D721Med (cell line): ENCODE results near the gene XAGE3.

Experiments
- DNase-seq: peaks from one replicate; pipeline ENCODE4 v3.0.0; 2011; ENCODE audit warnings: low spot score; ENCODE audit not compliant: insufficient read length
- FAIRE-seq: peaks from 2 replicates; lab custom pipeline; 2011; peaks lifted over from hg19 to GRCh38; lab: Jason Lieb, UNC
- TF ChIP-seq, protein P1 (sequence below): IDR thresholded peaks from 2 replicates; pipeline ENCODE4 v1.5.1; 2012; ENCODE audit warnings: mild to moderate bottlenecking, control low read depth; ENCODE audit not compliant: insufficient read depth; ENCODE audit errors: missing control alignments

The XAGE3 gene

DNA sequence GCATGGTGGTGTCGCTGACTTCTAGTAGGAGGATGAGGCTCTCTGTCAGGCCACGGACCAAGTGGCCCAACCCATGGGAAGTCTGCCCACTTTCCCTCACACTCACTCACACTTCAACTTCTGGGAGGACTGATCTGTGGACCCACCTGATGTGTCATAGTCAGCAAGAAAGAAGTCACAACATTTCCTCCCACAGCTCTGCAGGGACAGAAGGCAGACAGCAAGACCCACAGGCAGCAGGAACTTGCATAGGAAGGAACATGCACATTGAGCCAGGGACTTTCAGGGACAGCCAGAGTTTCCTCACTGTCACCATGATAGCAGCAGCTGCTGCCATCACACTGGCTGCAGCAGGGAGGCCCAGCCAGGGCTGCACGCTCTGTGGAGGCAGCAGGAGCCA, 37.3 kb downstream of the XAGE3 start:
- no peak for FAIRE-seq
- TF ChIP-seq, protein P1, sequence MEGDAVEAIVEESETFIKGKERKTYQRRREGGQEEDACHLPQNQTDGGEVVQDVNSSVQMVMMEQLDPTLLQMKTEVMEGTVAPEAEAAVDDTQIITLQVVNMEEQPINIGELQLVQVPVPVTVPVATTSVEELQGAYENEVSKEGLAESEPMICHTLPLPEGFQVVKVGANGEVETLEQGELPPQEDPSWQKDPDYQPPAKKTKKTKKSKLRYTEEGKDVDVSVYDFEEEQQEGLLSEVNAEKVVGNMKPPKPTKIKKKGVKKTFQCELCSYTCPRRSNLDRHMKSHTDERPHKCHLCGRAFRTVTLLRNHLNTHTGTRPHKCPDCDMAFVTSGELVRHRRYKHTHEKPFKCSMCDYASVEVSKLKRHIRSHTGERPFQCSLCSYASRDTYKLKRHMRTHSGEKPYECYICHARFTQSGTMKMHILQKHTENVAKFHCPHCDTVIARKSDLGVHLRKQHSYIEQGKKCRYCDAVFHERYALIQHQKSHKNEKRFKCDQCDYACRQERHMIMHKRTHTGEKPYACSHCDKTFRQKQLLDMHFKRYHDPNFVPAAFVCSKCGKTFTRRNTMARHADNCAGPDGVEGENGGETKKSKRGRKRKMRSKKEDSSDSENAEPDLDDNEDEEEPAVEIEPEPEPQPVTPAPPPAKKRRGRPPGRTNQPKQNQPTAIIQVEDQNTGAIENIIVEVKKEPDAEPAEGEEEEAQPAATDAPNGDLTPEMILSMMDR, result no peak
- no peak for DNase-seq

DNA sequence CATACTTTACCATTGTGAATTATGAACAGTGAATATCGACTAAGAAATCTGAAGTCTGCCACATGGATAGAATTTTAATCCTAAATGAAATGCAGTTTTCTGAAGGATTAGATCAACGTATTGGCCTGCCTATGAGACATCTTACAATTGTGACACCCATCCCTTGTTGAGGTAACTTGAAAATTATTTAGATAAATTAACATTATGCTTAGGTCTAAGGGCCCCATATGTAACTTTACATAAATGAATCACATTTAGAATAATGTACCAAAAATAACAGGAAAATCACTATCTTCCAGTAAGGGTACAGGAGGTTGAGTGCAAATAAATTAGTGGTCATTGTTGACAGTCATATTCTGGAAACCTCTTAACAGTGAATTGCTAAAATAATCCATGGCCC, 43.3 kb downstream of the XAGE3 start:
- DNase-seq (no peak), FAIRE-seq (no peak)
- TF ChIP-seq, protein P1, result no peak

DNA sequence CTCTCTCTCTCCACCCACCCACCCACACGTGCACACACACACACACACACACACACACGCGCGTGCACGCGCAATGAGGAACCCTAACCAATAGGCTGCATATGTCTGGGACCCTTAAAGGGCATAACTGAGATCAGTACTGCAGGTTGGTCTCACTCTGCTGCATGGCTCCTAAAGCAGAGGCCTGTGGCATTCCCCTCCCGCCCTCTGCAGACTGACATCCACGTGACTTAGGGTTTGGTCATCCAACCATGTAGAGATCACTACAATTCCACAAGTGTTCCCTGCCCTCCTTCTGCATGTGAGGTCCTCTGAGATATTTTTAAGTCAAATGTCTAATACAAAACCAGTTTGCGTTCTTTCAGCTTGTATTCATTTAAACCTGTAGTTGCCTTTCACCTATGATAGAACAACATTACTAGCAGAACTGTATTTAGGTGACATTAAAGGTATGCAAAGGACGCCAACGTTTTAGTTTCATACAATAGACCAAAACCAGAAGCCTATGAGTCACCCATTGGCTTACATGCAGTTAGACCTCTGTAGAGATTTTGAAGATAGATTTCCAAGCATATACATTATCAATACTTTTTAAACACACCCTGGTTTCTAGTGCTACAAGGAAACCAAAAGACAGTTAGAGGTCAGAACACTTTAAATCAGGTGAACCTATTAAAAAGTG, 46.7 kb downstream of the XAGE3 start:
- TF ChIP-seq, protein P1, result no peak
- DNase-seq, result no peak
- no peak for FAIRE-seq

DNA sequence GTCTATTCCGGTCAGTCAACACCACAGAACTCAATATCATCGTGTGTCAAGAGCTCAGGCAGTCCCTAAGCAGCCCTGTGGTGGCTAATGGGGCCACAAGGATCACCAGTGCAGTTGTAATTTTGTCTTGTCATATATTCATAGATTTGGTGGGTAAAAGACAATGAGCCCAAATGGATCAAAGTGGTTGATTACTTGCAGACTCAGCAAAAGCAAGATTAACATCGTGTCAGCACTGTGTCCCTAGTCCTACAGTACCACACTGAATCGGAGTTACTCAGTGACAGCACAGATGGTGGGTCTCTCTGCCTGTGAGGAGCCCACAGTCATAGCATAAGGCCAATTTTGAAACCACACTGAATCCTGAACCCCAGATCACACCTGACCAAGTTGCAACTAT, 48.1 kb downstream of the XAGE3 start:
- no peak for FAIRE-seq

More for the DNA sequence above, 48.1 kb downstream of the XAGE3 start:
- TF ChIP-seq, protein P1, result no peak
- no peak for DNase-seq
